Ishikawa (cell line): ENCODE results near the gene EIF3B.

Experiments
- CEBPB ChIP-seq: IDR thresholded peaks from 2 replicates; pipeline ENCODE4 v1.6.1; 2012
- CREB1 ChIP-seq: IDR thresholded peaks from 2 replicates; pipeline ENCODE4 v1.6.1; 2012; ENCODE audit warnings: low read depth
- EGR1 ChIP-seq: IDR thresholded peaks from 2 replicates; pipeline ENCODE4 v1.6.1; 2012
- EP300 ChIP-seq: IDR thresholded peaks from 2 replicates; pipeline ENCODE4 v1.6.1; 2012; ENCODE audit warnings: borderline replicate concordance
- FOXM1 ChIP-seq: IDR thresholded peaks from 2 replicates; pipeline ENCODE4 v1.6.1; 2012; ENCODE audit warnings: low read depth, borderline replicate concordance
- MAX ChIP-seq: IDR thresholded peaks from 2 replicates; pipeline ENCODE4 v1.6.1; 2012
- NFIC ChIP-seq: IDR thresholded peaks from 2 replicates; pipeline ENCODE4 v1.6.1; 2012
- RAD21 ChIP-seq: IDR thresholded peaks from 2 replicates; pipeline ENCODE4 v1.6.1; 2012; ENCODE audit warnings: low read depth
- TAF1 ChIP-seq: IDR thresholded peaks from 2 replicates; pipeline ENCODE4 v1.6.1; 2012; ENCODE audit warnings: low read depth, mild to moderate bottlenecking
- TCF12 ChIP-seq: IDR thresholded peaks from 2 replicates; pipeline ENCODE4 v1.6.1; 2012; ENCODE audit warnings: low read depth
- TEAD4 ChIP-seq: IDR thresholded peaks from 2 replicates; pipeline ENCODE4 v1.6.1; 2012
- USF1 ChIP-seq: IDR thresholded peaks from 2 replicates; pipeline ENCODE4 v1.6.1; 2012
- YY1 ChIP-seq: IDR thresholded peaks from 2 replicates; pipeline ENCODE4 v1.6.1; 2012; ENCODE audit warnings: low read depth
- ZBTB7A ChIP-seq: IDR thresholded peaks from 2 replicates; pipeline ENCODE4 v1.6.1; 2012; ENCODE audit warnings: low read depth
- TF ChIP-seq, protein P1 (sequence below): IDR thresholded peaks from 2 replicates; pipeline ENCODE4 v1.6.1; 2012; ENCODE audit warnings: low read depth, mild to moderate bottlenecking

Gene EIF3B

GRCh38 chr7:2421943-2422310, 67.3 kb downstream of the EIF3B start:
- TF ChIP-seq USF1 (no peak), TCF12 (no peak)
- TF ChIP-seq, protein P1, sequence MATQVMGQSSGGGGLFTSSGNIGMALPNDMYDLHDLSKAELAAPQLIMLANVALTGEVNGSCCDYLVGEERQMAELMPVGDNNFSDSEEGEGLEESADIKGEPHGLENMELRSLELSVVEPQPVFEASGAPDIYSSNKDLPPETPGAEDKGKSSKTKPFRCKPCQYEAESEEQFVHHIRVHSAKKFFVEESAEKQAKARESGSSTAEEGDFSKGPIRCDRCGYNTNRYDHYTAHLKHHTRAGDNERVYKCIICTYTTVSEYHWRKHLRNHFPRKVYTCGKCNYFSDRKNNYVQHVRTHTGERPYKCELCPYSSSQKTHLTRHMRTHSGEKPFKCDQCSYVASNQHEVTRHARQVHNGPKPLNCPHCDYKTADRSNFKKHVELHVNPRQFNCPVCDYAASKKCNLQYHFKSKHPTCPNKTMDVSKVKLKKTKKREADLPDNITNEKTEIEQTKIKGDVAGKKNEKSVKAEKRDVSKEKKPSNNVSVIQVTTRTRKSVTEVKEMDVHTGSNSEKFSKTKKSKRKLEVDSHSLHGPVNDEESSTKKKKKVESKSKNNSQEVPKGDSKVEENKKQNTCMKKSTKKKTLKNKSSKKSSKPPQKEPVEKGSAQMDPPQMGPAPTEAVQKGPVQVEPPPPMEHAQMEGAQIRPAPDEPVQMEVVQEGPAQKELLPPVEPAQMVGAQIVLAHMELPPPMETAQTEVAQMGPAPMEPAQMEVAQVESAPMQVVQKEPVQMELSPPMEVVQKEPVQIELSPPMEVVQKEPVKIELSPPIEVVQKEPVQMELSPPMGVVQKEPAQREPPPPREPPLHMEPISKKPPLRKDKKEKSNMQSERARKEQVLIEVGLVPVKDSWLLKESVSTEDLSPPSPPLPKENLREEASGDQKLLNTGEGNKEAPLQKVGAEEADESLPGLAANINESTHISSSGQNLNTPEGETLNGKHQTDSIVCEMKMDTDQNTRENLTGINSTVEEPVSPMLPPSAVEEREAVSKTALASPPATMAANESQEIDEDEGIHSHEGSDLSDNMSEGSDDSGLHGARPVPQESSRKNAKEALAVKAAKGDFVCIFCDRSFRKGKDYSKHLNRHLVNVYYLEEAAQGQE = no peak

- TF ChIP-seq, protein P1 = no peak
- no peak for TF ChIP-seq TEAD4
- no peak for TF ChIP-seq FOXM1
- TF ChIP-seq CEBPB = no peak
- TF ChIP-seq USF1 = no peak
- no peak for TF ChIP-seq YY1
- no peak for TF ChIP-seq RAD21
- no peak for TF ChIP-seq ZBTB7A
- no peak for TF ChIP-seq TAF1
- no peak for TF ChIP-seq EP300
- TF ChIP-seq TCF12 = no peak
- TF ChIP-seq MAX = no peak
- TF ChIP-seq CREB1 = no peak
- no peak for TF ChIP-seq NFIC
- no peak for TF ChIP-seq EGR1
Measured at GRCh38 chr7:2425749-2426148, 71.1 kb downstream of the EIF3B start.
